Memory B cell (primary cell): ENCODE results near the gene URM1.
"Not testable (repeated sequence)": the region's sequence is repeated elsewhere in the genome, so short reads cannot be mapped to it uniquely, and the experiment has no call there.

Experiments
- ATAC-seq: fragments of 150-1000 bp; cut with Tn5 transposase; 2 replicates; pipeline ENCODE4 v1.10.0; 2021; ENCODE audit warnings: low read depth, mild to moderate bottlenecking, moderate library complexity
- DNase-seq, 2 donors: peaks; one replicate each; pipeline ENCODE4 v3.0.0; 2022; ENCODE audit warnings: low spot score in 2 of 2
- H3K27ac Mint-ChIP-seq: one replicate; pipeline ENCODE4 v1.8.0; 2022; ENCODE audit warnings: mild to moderate bottlenecking, moderate library complexity, mixed read lengths
- H3K27me3 Mint-ChIP-seq: one replicate; pipeline ENCODE4 v1.8.0; 2022; ENCODE audit warnings: mixed read lengths
- H3K36me3 Mint-ChIP-seq: one replicate; pipeline ENCODE4 v1.8.0; 2022; ENCODE audit warnings: mild to moderate bottlenecking, mixed read lengths
- H3K4me1 Mint-ChIP-seq: one replicate; pipeline ENCODE4 v1.8.0; 2022; ENCODE audit warnings: mixed read lengths
- H3K4me3 Mint-ChIP-seq: one replicate; pipeline ENCODE4 v1.8.0; 2022; ENCODE audit warnings: mild to moderate bottlenecking, moderate library complexity, mixed read lengths
- H3K9me3 Mint-ChIP-seq: one replicate; pipeline ENCODE4 v1.8.0; 2022; ENCODE audit warnings: mixed read lengths

Gene URM1

DNA sequence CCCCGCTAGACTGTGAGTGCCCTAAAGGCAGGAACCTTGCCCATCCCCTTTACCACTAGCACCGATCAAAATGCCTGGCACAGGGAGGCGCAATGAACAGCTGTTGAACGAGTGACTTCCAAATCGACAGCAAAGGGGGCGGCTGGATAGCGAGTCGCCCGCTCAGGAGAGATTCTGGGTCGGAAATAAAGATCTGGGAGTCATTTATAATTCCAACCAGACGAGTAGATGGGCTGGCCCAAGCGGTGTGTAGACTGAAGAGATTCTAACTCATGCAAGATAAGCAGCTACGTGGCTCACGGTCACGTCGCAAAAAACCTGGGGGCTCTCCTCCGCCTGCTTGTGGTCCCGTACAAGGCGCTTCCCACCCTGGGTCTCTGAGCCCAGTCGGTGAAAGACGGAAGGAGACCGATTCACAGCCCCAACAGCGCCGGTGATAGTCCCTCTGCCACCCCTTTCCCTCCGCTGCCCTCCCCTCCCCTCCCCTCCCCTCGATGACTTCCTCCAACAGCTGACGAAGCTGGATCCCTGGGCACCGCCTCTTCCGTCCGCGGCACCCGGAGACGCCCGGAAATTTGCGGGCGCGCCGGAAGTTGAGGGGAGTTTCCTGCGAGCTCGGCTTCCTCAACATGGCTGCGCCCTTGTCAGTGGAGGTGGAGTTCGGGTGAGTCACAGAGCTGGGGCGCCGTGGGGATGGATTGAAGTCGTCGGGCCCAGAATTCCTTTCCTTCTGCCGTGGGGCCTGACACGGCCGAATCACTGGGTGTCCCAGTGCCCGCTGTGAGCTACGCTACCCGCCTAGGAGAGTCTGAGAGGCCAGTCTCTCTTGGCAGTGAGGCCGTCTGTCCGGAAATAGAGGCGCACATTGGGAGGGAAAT, at the start of gene URM1:
Gene URM1 (plus strand): TSS at position 623 of the 878 bp plus-strand sequence. CDS start 7 bp downstream, at position 630.
- Mint-ChIP-seq H3K4me1 (peaks cover 20% of the 10 kb centered on the region), H3K9me3 (no peaks in the 10 kb centered on the region), H3K4me3 (peak within 1 kb of the TSS; percentile 99), H3K27ac (peak within 1 kb of the TSS; percentile 96), H3K36me3 (peaks cover 2% of the 10 kb centered on the region), H3K27me3 (peaks cover 4% of the 10 kb centered on the region)
- peak; percentile 88 to 91 for DNase-seq
- peak; percentile 93 for ATAC-seq

DNA sequence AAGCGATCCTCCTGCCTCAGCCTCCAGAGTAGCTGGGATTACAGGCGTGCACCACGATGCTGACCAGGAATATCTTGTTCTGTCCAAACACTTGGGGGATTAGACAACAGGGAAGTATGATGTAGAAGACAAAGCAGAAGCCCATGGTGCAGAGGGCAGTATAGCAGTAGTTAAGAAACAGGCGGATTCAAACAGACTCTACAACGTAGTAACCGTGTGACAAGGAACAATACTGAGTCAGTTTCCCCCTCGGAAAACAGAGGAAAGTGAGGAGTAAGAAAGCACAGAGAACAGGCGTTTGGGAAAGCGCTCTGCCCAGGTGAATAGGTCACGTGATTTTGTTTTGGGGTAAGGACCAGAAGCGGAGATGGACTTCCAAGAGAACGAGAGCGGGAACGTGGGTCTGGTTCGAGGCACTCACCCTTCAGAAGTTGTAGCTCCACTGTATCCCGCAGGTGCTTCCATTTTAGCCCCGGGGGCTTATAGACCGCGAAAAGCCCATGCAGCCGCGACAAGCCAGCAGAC, 49.2 kb upstream of the URM1 start:
- Mint-ChIP-seq H3K4me1 (peaks cover 11% of the 10 kb centered on the region), H3K36me3 (peaks cover 2% of the 10 kb centered on the region), H3K27me3 (no peaks in the 10 kb centered on the region), H3K9me3 (no peaks in the 10 kb centered on the region), H3K27ac (peak overlapping the region; percentile 94), H3K4me3 (peak overlapping the region; percentile 95)
- ATAC-seq (no peak), DNase-seq (no peak)

DNA sequence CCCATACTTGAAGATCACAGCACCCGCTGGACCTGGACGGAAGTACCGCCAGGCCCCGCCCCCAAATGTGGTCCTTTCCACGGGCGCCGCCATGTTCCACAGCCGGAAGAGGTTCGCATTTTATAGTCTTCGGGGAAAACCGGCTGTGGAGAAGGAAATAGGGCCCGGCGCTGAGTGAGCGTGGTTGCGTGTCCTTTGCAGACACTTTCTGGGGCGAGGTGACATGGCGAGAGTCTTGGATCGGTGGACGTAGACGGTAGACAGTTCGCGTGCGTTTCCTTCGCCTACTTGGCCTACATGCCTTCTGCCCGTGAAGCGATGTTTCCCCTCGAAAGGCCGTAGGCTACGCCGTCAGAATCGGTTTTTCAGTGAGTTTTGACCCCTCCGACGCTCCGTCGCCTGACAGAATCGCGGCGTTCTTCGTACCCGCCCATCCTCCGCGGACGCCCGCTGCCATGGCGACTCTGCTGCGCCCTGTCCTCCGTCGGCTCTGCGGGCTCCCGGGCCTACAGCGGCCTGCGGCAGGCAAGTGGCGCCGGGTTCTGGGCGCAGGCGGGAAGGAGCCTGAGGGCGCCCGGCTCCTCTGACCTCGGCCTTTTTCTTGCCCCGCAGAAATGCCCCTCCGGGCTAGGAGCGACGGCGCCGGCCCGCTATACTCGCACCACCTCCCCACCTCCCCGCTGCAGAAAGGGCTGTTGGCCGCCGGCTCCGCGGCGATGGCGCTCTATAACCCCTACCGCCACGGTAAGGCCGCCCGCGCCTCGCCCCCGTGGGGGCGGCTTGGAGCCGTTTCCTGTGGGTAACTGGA, 48.6 kb upstream of the URM1 start, which contains the start of the genes COQ4 and TRUB2:
Gene COQ4 (plus strand): TSS at position 436 of the 808 bp plus-strand sequence. CDS start 20 bp downstream, at position 456.
Gene TRUB2 (minus strand): TSS at position 44 of the 808 bp plus-strand sequence. CDS start 39 bp downstream, at position 5.
- peak; percentile 88 to 91 for DNase-seq
- no peaks in the 10 kb centered on the region for H3K36me3 Mint-ChIP-seq
- H3K9me3 Mint-ChIP-seq: no peaks in the 10 kb centered on the region
- no peaks in the 10 kb centered on the region for H3K27me3 Mint-ChIP-seq
- ATAC-seq: peak; percentile 87
- H3K4me1 Mint-ChIP-seq: peaks cover 11% of the 10 kb centered on the region
- peak within 1 kb of the TSS; percentile 95 for H3K4me3 Mint-ChIP-seq
- H3K27ac Mint-ChIP-seq: peak within 1 kb of the TSS; percentile 94

- Mint-ChIP-seq H3K9me3 (no peaks in the 10 kb centered on the region), H3K4me1 (peaks cover 11% of the 10 kb centered on the region), H3K27me3 (no peaks in the 10 kb centered on the region), H3K4me3 (peak overlapping the region; percentile 95), H3K36me3 (peaks cover 3% of the 10 kb centered on the region), H3K27ac (peak overlapping the region; percentile 94)
- no peak for ATAC-seq
- no peak for DNase-seq
Observed at GRCh38 chr9:128323212-128323730, 47.9 kb upstream of the URM1 start.

- Mint-ChIP-seq H3K9me3 (no peaks in the 10 kb centered on the region), H3K4me1 (peaks cover 11% of the 10 kb centered on the region)
Observed at GRCh38 chr9:128323791-128324190, 47.4 kb upstream of the URM1 start.

GRCh38 chr9:128324401-128324800, 46.8 kb upstream of the URM1 start:
- H3K27ac Mint-ChIP-seq: no peak overlapping the region

More at GRCh38 chr9:128323791-128324190, 47.4 kb upstream of the URM1 start:
- Mint-ChIP-seq H3K27ac (no peak overlapping the region), H3K27me3 (no peaks in the 10 kb centered on the region), H3K36me3 (peaks cover 3% of the 10 kb centered on the region), H3K4me3 (peak overlapping the region; percentile 95)
- ATAC-seq: no peak
- DNase-seq: no peak

GRCh38 chr9:128325629-128326028, 45.5 kb upstream of the URM1 start:
- Mint-ChIP-seq H3K27ac (no peak overlapping the region), H3K4me1 (peaks cover 11% of the 10 kb centered on the region)

More at GRCh38 chr9:128324401-128324800, 46.8 kb upstream of the URM1 start:
- H3K4me1 Mint-ChIP-seq: peaks cover 11% of the 10 kb centered on the region
- H3K27me3 Mint-ChIP-seq: no peaks in the 10 kb centered on the region
- H3K4me3 Mint-ChIP-seq: peak overlapping the region; percentile 21
- no peak for ATAC-seq
- no peaks in the 10 kb centered on the region for H3K9me3 Mint-ChIP-seq
- no peak for DNase-seq
- H3K36me3 Mint-ChIP-seq: peaks cover 3% of the 10 kb centered on the region

GRCh38 chr9:128333451-128333869, 37.7 kb upstream of the URM1 start:
- no peak for ATAC-seq
- Mint-ChIP-seq H3K27me3 (no peaks in the 10 kb centered on the region), H3K4me3 (no peak overlapping the region), H3K9me3 (no peaks in the 10 kb centered on the region), H3K36me3 (no peaks in the 10 kb centered on the region), H3K4me1 (no peaks in the 10 kb centered on the region), H3K27ac (no peak overlapping the region)
- DNase-seq: no peak

More at GRCh38 chr9:128325629-128326028, 45.5 kb upstream of the URM1 start:
- Mint-ChIP-seq H3K9me3 (no peaks in the 10 kb centered on the region), H3K27me3 (no peaks in the 10 kb centered on the region), H3K36me3 (peaks cover 3% of the 10 kb centered on the region), H3K4me3 (no peak overlapping the region)
- ATAC-seq (no peak), DNase-seq (no peak)

DNA sequence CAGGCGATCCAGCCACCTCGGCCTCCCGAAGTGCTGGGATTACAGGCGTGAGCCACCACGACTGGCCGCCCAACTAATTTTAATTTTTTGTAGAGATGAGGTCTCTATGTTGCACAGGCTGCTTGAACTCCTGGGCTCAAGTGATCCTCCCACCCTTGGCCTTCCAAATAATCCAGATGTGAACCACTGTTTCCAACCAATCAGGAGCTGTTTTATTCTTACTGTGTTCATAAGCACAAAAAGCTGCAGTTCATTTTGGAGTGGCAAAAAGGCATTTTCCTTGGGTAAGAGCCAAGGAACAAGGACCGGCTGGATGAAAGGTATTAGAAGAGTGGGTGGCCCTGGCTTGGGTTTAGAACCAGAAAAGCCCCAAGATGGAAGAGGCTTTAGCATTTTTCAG, 36.0 kb upstream of the URM1 start:
- Mint-ChIP-seq H3K36me3 (no peaks in the 10 kb centered on the region), H3K9me3 (no peaks in the 10 kb centered on the region), H3K4me3 (no peak overlapping the region)

DNA sequence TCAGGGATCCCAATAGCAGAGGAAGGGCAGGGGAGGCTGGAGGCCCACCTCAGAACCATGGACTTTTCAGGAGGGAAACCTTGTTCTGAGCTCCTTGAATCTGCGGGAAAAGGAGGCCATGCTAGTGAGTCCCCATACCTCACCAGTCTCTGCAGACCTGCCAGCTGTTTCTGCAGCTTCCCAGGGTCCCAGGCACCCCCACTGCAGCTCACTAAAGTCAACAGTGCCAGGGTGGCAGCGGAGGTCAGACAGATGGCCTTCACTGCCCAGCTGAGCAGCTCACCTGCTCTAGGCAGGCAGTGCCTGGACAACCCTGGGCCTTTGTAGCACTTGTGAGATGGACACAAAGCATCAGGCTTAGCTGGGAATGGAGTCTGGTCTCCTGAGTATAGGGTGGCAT, 35.3 kb upstream of the URM1 start:
- DNase-seq (no peak), ATAC-seq (no peak)
- no peaks in the 10 kb centered on the region for H3K36me3 Mint-ChIP-seq
- H3K27me3 Mint-ChIP-seq: no peaks in the 10 kb centered on the region
- no peak overlapping the region for H3K27ac Mint-ChIP-seq
- H3K4me3 Mint-ChIP-seq: no peak overlapping the region
- H3K4me1 Mint-ChIP-seq: no peaks in the 10 kb centered on the region
- no peaks in the 10 kb centered on the region for H3K9me3 Mint-ChIP-seq

More for the DNA sequence above, 36.0 kb upstream of the URM1 start:
- Mint-ChIP-seq H3K27ac (no peak overlapping the region), H3K4me1 (no peaks in the 10 kb centered on the region), H3K27me3 (no peaks in the 10 kb centered on the region)
- DNase-seq: no peak
- ATAC-seq: no peak

DNA sequence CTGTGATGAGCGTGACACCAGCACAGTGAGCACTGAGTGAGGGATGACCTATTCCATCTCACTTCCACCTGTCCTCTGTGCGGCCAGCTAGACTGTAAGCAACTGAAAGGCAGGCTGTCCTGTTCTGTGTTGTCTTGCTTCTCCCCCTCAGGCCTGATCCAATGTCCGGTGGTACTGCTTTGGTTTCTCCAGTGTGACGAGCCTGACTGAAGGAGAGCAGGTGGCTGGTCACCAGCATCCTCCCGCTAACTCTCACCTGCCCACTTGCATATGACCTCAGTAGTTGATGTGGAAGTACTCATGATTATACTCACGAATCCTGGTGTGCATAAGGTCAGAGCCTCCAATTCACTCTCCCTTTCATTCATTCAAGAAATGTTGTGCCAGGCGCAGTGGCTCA, 33.2 kb upstream of the URM1 start:
- Mint-ChIP-seq H3K4me1 (peaks cover 3% of the 10 kb centered on the region), H3K4me3 (no peak overlapping the region), H3K27ac (no peak overlapping the region), H3K27me3 (no peaks in the 10 kb centered on the region), H3K36me3 (no peaks in the 10 kb centered on the region), H3K9me3 (no peaks in the 10 kb centered on the region)
- DNase-seq (no peak), ATAC-seq (no peak)

DNA sequence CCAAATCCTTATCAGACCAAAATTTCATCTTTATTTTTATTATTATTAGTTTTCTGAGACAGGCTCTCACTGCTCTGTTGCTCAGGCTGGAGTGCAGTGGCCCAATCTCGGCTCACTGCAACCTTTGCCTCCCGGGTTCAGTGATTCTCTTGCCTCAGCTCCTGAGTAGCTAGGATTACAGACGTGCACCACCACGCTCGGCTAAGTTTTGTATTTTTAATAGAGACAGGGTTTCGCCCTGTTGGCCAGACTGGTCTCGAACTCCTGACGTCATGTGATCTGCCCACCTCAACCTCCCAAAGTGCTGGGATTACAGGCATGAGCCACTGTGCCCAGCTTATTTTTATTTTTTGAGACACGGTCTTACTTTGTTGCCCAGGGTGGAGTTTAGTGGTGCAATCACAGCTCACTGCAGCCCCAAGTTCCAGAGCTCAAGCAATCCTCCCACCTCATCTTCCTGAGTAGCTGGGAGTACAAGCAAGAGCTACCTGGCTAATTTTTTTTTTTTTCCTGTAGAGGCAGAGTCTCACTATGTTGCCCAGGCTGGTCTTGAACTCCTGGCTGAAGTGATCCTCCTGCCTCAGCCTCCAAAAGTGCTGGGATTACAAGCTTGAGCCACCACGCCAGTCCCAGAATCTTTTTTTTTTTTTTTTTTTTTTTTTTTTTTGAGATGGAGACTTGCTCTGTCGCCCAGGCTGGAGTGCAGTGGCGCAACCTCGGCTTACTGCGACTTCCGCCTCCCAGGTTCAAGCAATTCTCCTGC, 32.1 kb upstream of the URM1 start:
- peak overlapping the region; percentile 88 for H3K4me3 Mint-ChIP-seq
- H3K9me3 Mint-ChIP-seq, H3K27ac Mint-ChIP-seq, DNase-seq, H3K36me3 Mint-ChIP-seq, H3K4me1 Mint-ChIP-seq, H3K27me3 Mint-ChIP-seq, ATAC-seq: not testable (repeated sequence)
